ENCODE results near the gene STARD7.
"Not testable (repeated sequence)": the region's sequence is repeated elsewhere in the genome, so short reads cannot be mapped to it uniquely, and the experiment has no call there.

Gene STARD7

GRCh38 chr2:96233880-96234316, 25.3 kb upstream of the STARD7 start:
- no peak for DNase-seq

GRCh38 chr2:96233436-96233835, 24.8 kb upstream of the STARD7 start:
- no peak for DNase-seq

DNA sequence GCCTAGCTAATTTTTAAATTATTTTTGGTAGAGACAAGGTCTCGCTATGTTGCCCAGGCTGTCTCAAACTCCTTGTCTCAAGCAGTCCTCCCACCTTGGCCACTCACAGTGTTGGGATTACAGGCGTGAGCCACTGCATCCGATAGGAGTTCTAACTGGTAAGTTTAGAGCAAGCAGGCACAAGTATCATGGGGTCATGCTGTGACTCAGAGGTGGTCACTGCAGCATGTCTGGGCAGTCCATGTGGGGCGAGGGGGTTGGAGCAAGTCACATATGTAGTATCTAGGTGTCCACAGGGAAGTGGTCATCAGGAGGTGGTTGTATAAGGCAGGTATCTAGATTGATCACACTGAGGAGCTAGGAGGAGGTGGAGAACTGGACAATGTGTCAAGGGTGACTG, 22.7 kb upstream of the STARD7 start:
- no peak for DNase-seq

- DNase-seq = no peak
Measured at GRCh38 chr2:96225016-96225533, 16.4 kb upstream of the STARD7 start.

DNA sequence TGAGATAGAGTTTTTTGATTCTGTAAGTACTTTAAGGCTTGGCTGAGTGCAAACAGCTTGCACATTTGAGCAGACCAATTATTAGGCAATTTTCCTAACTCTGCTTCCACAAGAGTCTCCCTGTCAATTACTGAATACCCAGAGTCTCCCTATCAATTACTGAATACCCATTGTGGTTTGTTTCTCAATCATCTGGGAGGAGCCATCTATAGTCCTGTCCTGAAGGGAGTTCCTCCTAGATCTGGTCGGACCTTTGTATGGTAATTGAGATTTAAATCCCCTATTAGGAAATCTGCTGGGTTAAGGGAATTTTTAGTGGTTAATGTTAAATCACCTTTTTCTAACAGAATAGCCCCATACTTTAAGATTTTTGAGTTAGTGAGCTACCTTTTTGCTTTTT, 12.5 kb upstream of the STARD7 start:
- DNase-seq = not testable (repeated sequence)

DNA sequence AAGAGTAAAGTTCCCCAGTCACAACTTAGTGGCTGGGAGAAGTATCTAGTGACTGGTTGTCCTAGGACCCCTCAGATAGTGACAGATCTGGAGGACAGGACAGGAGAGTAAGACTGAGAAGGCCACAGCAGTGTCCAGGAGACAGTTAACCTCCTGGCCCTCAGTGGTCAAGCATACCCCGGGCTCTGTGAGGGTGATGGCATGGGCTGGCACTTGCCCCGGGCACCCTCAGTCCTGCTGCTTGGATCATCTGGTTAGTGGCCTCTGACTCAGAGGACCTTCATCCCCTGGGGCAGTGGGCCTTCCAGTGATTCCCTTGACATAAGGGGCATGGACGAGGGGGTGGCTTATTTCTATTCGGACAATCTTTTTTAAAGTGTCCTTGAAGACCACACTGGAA, 11.3 kb upstream of the STARD7 start:
- not testable (repeated sequence) for DNase-seq

- DNase-seq = no peak
Measured at GRCh38 chr2:96218508-96219131, 10.0 kb upstream of the STARD7 start.

GRCh38 chr2:96214554-96214953, 5.9 kb upstream of the STARD7 start:
- no peak for DNase-seq

DNA sequence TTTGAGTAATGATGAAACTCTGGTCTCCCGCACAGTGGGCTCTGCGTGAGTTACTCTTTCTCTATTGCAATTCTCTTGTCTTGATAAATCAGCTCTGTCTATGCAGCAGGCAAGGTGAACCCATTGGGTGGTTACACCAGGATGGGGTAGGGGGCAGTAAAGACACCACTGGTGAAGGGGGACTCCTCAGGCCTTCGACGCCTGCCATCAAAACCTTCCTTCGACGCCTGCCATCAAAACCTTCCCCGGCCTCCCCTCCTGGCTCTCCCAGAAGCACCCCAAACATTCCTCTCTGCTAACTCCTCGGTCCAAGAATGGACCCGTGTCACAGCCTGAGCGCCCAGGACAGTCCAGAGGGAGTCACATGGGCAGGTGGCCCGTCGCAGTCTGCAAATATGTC, 4.8 kb upstream of the STARD7 start:
- DNase-seq = no peak

- DNase-seq = no peak
Measured at GRCh38 chr2:96212339-96212738, 3.7 kb upstream of the STARD7 start.

- no peak for DNase-seq
Measured at GRCh38 chr2:96209729-96210085, 1.1 kb upstream of the STARD7 start.

GRCh38 chr2:96209011-96209728, 543 bp upstream of the STARD7 start:
- DNase-seq = no peak

GRCh38 chr2:96207774-96208142, 869 bp downstream of the STARD7 start:
- DNase-seq = peak; percentile 50

DNA sequence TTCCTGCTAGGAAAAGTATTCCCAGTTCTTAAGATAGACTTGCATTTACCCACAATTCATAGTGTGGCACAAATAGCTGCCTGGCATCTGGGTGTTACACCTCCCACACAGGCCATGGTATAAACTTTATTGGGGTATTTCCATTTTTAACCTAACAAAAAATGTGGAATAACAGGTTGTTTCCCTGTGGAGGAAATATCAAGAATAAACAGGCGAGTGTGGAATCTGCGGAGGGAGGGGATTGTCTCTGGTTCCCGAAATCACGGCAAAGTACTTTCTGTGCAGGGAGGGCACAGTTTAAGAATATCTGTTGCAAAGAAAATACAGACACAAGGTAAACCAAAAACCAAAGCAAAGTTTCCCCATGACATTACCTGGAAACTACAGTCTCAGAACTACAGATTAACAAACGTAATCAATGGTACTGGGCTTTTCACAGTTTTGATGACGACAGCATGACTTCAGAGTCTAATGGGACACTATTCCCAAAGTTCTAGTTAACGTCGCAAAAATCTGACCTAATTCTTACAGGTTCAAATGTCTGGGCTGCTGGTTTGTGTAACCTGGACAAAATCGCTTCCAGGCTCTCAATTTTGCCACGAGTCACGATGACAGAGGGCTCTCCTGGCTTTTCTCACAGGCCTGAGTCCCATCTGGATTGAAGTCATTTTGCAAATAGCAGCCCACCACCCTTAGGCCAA, 1.4 kb downstream of the STARD7 start:
- peak; percentile 50 for DNase-seq

DNA sequence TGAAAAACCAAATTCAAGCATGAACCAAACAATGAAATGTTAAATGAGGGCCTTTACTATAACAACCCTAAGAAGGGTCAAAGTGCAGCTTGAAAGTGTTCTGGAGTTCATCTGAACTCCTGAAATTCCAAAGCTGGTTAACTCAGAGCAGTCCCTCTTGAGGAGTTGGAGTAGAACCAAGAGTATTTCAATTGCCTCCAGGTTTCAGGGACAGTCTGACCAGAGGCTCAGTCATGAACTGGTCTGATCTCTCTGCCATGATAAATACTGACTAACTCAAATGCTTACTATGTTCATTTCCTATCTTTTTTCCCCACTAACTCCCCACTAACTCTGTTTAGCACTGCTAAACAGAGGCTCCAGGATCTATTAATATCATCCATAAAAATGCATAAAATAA, 2.7 kb downstream of the STARD7 start:
- no peak for DNase-seq

DNA sequence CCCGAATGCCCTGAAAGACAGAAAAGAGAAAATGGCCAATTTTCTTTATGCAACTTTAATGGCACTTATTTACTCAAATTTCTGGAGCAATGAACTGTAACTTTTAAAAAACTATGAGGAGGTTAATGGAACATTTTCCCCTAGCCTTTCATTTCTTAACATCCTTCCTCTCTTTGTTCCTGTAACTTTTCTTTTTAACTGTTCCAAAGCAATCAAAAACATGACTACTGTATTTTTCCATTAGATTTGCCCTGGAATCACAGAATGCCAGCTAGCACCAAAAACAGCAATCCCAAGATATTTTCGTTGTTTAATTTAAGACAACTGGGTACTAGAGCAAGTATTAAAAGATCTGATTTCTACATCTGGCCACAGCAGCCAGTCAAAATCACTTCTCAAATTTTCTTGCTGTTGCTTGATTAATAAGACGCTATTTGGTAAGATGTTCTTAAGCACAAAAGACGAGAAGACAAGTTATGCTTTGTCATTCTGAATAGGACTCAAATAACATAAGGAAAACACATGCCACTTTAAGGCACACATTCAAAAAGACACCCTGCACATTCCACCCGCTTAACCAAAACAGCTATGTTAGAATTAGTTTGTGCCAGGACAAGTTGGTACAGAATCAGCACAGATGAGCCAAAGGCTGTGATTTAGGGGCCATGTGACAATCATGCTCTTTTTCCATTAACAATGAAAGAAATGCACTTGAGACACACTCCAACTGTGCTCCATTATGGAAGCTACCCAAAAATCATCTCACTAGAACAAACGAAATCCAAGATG, 3.6 kb downstream of the STARD7 start:
- DNase-seq = no peak

- no peak for DNase-seq
Measured at GRCh38 chr2:96203130-96204028, 5.2 kb downstream of the STARD7 start.

DNA sequence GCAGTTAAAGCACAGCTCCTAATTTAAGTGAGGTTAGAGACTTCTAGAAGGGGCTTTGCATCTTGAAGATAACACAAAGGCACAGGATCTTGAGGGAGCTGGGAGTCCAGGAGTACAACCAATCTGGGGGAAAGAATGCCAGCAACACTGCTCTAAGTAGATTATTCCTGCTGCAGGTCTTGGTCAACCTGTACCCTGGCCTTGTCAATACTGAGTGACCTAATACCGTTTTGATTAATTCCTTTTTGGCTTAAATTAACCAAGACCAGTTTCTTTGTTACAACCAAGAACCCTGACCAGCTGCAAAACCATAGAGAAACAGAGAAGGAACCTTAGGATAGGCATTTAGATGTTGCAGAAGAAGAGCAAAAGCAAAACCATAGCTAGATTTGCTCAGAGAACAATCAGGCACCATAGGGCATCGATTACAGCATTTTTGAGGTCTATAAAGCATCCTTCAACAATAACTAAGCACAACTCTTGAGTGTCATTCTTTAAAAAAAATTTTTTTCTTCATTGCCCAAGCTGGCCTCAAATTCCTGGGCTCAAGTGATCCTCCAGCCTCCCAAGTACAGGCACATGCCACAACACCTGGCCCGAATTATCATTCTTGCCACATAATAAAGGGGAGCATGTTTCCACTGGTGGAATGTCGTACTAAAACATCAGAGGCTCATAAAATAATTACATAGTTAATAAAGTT, 6.3 kb downstream of the STARD7 start:
- DNase-seq = no peak

- DNase-seq = no peak
Measured at GRCh38 chr2:96201338-96201737, 7.3 kb downstream of the STARD7 start.

DNA sequence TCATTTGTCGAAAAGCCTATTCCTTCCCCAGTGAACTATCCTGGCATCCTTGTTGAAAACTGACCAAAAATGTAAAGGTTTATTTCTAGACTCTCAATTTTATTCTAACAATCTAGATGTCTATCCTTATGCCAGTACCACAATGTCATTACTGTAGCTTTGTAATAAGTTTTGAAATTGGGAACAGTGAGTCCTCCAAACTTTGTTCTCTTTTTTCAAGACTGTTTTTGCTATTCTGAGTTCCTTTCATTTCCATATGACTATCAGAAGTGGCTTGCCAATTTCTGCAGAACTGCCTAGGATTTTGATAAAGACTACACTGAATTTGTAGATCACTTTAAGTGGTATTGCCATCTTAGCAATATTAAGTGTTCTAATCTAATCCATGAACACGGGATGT, 9.7 kb downstream of the STARD7 start:
- no peak for DNase-seq

GRCh38 chr2:96197546-96198255, 10.9 kb downstream of the STARD7 start:
- DNase-seq = no peak
